ENCODE results near the gene TUT1. TPM values are rescaled to one million over a fixed set of nuclear protein-coding genes. Genes with fewer than 3 reads are reported as not detected.
"Not testable (repeated sequence)": the region's sequence is repeated elsewhere in the genome, so short reads cannot be mapped to it uniquely, and the experiment has no call there.

TUT1 gene
- total RNA-seq, 6 experiments from 2014 or later: 14.6 to 18.0 (median 16.9) TPM

DNA sequence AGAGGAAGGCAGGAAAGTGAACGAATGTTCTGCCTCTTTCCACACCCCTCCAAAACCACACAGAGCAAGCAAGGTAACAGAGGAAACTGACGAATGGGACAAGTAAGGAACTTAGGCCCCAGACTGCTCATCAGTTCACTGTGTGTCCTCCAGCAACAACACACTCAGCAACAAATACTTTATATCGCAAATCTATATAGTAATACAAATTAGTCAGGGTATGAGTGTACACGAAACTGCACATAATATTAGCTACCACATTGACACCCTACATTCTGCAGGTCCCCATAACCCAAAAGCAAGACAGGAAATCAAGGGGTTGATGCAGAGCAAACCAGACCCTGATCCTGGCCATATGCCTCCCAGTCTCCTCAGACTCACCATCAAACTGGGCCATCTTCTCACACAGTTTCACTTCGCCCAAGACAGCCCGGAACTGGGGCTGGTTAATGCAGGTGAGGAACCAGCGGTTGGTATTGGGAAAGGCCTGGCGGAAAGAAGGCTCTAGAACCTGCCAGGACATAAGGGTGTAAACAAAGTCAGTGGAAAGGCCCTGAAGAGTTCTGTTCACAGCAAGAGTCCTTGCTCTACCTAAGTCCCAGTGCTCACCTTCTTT is 24.2 kb downstream of the TUT1 start:
- peaks cover 35% of the 10 kb centered on the region for H3K36me3 Mint-ChIP-seq (ENCODE audit: low read depth)
- no peaks in the 10 kb centered on the region for H3K9me3 Mint-ChIP-seq
- H3K4me1 Mint-ChIP-seq (ENCODE audit: low read depth): peaks cover 43% of the 10 kb centered on the region
- no peaks in the 10 kb centered on the region; the same call in 1 of the 2 replicates for H3K27me3 Mint-ChIP-seq (ENCODE audit: insufficient read depth)
- no peak overlapping the region for H3K4me3 Mint-ChIP-seq
- TF ChIP-seq, protein P1, sequence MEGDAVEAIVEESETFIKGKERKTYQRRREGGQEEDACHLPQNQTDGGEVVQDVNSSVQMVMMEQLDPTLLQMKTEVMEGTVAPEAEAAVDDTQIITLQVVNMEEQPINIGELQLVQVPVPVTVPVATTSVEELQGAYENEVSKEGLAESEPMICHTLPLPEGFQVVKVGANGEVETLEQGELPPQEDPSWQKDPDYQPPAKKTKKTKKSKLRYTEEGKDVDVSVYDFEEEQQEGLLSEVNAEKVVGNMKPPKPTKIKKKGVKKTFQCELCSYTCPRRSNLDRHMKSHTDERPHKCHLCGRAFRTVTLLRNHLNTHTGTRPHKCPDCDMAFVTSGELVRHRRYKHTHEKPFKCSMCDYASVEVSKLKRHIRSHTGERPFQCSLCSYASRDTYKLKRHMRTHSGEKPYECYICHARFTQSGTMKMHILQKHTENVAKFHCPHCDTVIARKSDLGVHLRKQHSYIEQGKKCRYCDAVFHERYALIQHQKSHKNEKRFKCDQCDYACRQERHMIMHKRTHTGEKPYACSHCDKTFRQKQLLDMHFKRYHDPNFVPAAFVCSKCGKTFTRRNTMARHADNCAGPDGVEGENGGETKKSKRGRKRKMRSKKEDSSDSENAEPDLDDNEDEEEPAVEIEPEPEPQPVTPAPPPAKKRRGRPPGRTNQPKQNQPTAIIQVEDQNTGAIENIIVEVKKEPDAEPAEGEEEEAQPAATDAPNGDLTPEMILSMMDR (IDR thresholded peaks at IDR 0.05): no peak
- DNase-seq: no peak
- peak overlapping the region; percentile 71 for H3K27ac Mint-ChIP-seq

DNA sequence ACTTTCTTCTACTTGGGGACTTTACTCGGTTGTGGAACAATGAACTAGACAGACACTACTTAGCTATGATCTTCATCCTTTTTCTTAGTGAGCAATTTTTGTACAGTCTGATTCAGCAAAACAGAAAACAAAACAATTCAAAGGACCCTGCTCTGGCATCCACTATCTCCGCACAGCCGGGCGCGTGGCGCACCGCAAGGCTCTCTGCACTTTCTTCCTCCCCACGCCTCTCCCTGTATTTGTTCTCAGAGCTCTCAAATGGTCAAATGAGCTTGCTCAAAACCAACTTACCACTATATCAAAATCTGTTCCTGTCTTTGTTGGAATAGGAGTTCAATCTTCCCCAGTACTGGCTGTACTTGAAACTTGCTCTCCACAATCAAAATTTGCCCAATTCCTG is 25.1 kb downstream of the TUT1 start:
- Mint-ChIP-seq H3K9me3 (no peaks in the 10 kb centered on the region), H3K4me3 (no peak overlapping the region), H3K4me1 (ENCODE audit: low read depth) (peaks cover 43% of the 10 kb centered on the region), H3K27ac (0 out of 2 replicates have a peak overlapping the region, but pooled peaks have one; percentile 3), H3K27me3 (ENCODE audit: insufficient read depth) (no peaks in the 10 kb centered on the region; the same call in 1 of the 2 replicates), H3K36me3 (ENCODE audit: low read depth) (peaks cover 33% of the 10 kb centered on the region)
- TF ChIP-seq, protein P1 (IDR thresholded peaks at IDR 0.05): no peak
- DNase-seq: no peak

DNA sequence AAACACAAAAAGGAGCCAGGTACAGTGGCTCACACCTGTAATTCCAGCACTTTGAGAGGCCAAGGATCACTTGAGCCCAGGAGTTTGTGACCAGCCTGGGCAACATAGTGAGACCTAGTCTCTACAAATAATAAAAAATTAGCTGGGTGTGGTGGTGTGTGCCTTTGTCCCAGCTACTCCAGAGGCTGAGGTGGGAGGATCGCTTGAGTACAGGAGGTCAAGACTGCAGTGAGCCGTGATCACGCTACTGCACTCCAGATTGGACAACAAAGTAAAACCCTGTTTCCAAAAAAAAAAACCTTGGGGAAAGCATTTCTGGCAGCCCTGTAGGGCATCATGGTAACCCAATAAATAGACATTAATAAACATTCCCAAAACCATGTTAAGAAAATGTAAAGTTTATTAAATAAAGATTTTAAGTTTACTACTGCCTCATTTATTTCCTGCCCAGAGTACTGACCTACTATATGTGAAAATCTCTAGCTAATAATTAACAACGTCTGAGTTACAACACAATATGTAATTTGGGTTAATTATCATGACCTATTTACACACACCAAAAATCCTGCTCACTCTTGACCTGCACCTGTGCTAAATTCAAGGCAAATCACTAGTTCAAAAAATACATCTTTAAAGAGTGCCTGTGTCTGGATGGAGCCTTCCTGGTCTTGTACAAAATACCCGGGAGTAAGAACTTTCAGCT is 26.1 kb downstream of the TUT1 start:
- peaks cover 25% of the 10 kb centered on the region for H3K36me3 Mint-ChIP-seq (ENCODE audit: low read depth)
- H3K4me1 Mint-ChIP-seq (ENCODE audit: low read depth): peaks cover 43% of the 10 kb centered on the region
- H3K27ac Mint-ChIP-seq: peak overlapping the region; percentile 43
- no peaks in the 10 kb centered on the region for H3K9me3 Mint-ChIP-seq
- H3K27me3 Mint-ChIP-seq (ENCODE audit: insufficient read depth): no peaks in the 10 kb centered on the region
- no peak for DNase-seq
- TF ChIP-seq, protein P1 (IDR thresholded peaks at IDR 0.05): no peak
- H3K4me3 Mint-ChIP-seq: no peak overlapping the region

DNA sequence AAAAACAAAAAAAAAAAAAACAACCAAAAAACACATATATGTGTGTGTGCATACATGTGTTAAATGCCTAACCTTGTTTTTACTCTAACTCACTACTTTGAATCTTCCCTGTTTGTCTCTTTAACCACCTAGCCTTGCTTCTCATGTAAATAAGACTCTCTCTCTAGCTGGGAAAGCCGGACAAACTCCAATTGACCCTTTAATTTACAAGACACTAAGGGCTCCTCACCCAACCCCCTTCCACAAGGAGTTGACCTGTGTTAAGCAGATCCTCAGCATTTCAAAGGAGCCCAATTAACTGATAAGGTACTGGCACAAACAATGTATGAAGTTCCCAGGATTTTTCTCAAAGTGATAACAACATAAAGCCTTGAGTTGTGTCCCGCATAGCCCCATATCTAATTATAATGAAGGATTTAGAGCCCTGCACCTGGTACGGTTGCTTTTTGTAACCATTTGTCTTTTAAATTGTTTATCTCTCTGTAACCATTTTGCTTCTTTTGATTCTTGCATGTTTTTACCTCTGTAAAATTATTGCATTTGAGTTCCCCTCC is 29.6 kb downstream of the TUT1 start:
- H3K9me3 Mint-ChIP-seq; DNase-seq; H3K27me3 Mint-ChIP-seq (ENCODE audit: insufficient read depth): not testable (repeated sequence)
- Mint-ChIP-seq H3K4me3 (peak overlapping the region; percentile 60), H3K36me3 (ENCODE audit: low read depth) (peaks cover 29% of the 10 kb centered on the region), H3K27ac (peak overlapping the region; percentile 77), H3K4me1 (ENCODE audit: low read depth) (peaks cover 48% of the 10 kb centered on the region)

DNA sequence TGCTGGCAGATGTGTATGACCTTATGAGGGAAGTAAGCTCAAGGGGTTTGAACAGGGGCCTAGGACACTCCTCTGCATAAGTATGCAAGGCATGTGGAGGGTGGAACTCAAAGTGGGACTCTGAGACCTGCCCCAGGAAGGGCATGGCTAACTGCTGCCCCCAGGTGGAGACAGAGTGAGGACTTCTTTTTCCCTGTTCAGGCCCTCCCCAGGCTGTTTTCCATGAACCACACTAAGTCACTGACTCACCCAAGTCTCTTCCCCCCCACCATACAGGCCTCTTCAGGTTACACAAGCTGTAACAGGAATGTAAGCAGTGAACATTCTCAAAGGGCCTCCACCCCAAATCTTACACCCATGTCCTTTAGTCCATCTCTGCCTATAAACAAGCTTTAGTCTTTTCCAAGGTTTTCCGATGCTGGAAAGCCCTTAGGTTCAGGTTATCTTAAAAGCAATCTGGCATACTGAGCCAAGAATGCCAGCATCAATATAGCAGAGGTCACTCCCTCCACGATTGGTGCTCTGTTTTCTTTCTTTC is 30.7 kb downstream of the TUT1 start:
- DNase-seq: peak; percentile 97
- no peaks in the 10 kb centered on the region for H3K9me3 Mint-ChIP-seq
- H3K4me1 Mint-ChIP-seq (ENCODE audit: low read depth): peaks cover 59% of the 10 kb centered on the region
- peaks cover 28% of the 10 kb centered on the region for H3K36me3 Mint-ChIP-seq (ENCODE audit: low read depth)
- peaks cover 5% of the 10 kb centered on the region for H3K27me3 Mint-ChIP-seq (ENCODE audit: insufficient read depth)
- peak overlapping the region; percentile 85 for H3K27ac Mint-ChIP-seq
- TF ChIP-seq, protein P1 (IDR thresholded peaks at IDR 0.05): peak; percentile 90
- peak overlapping the region; percentile 55 for H3K4me3 Mint-ChIP-seq

DNA sequence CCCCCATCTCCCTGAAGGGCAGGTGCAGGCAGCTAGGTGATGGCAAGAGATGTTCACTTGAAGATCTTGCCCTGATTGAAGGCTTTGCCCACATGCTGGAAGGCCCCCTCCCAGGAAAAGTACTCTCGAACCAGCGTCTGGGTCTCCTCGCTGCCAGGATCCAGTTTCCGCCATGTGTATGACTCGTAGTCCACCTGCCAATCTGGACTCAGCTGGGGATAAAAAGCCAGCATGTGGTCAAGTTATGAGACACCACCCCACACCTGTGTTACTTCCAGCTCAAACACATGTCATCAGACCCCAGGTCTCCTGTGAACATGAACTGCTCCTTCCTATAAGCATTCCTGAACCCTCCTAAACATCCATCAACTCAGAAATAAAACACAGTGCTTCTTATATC is 31.7 kb downstream of the TUT1 start:
- peak overlapping the region; percentile 85 for H3K27ac Mint-ChIP-seq
- not testable (repeated sequence) for DNase-seq; H3K27me3 Mint-ChIP-seq (ENCODE audit: insufficient read depth); H3K9me3 Mint-ChIP-seq
- peaks cover 69% of the 10 kb centered on the region for H3K4me1 Mint-ChIP-seq (ENCODE audit: low read depth)
- H3K36me3 Mint-ChIP-seq (ENCODE audit: low read depth): peaks cover 32% of the 10 kb centered on the region
- H3K4me3 Mint-ChIP-seq: peak overlapping the region; percentile 52
